Renal cortical epithelial cell (primary cell): ENCODE data around the gene NMT2. TPM values are rescaled to one million over a fixed set of nuclear protein-coding genes. Genes with fewer than 3 reads are reported as not detected.

Experiments used
- DNase-seq: peaks from one replicate; pipeline ENCODE4 v3.0.0-alpha.2; 2011; ENCODE audit warnings: low read depth
- total RNA-seq: library from RNA; depleted of rRNA; stranded (reverse); fragments of >200 nt; gene quantifications from 2 replicates; pipeline ENCODE4 v1.2.3, GENCODE V29; 2014

NMT2 gene
- total RNA-seq, 1 donor from 2014 or later, result 47.2 TPM

DNA sequence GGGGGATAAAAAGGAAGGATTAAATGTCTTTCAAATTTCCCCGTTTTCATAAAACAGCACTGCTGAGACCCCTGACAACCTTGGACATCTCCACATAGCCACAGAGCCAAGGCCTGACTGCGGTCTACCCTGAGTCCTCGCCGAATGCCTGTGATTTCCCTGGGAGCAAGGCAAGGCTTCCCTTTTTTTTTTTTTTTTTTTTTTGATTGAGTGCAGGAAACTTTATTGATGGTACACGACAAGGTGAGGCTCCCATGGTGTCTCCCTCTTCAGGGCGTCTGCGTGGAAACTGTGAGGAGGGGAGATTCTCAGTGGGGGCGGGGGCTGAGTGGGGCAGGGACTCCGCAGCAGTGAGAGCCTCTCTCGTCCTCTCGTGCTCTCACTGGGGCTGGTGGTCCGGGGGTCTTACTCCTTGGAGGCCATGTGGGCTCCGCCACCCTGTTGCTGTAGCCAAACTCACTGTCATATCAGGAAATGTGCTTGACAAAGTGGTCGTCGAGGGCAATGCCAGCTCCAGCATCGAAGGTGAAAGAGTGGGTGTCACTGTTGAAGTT, 75.6 kb downstream of the NMT2 start:
- DNase-seq, result no peak

DNA sequence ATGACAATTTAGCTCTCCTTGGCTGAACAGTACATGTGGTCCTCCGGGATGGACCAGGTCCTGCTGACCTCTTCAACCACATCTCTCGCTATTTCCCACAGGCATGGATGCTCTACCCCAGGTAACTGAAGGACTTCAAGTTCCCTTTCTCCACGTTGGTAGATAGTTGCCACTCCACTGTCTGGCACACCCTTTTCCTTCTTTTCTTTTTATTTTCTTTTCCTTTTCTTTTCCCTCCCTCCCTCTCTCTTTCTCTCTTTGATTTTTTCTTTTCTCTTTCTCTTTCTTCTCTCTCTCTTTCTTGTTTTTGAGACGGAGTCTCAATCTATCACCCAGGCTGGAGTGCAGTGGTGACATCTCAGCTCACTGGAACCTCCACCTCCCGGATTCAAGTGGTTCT, 77.1 kb downstream of the NMT2 start:
- DNase-seq, result no peak

DNA sequence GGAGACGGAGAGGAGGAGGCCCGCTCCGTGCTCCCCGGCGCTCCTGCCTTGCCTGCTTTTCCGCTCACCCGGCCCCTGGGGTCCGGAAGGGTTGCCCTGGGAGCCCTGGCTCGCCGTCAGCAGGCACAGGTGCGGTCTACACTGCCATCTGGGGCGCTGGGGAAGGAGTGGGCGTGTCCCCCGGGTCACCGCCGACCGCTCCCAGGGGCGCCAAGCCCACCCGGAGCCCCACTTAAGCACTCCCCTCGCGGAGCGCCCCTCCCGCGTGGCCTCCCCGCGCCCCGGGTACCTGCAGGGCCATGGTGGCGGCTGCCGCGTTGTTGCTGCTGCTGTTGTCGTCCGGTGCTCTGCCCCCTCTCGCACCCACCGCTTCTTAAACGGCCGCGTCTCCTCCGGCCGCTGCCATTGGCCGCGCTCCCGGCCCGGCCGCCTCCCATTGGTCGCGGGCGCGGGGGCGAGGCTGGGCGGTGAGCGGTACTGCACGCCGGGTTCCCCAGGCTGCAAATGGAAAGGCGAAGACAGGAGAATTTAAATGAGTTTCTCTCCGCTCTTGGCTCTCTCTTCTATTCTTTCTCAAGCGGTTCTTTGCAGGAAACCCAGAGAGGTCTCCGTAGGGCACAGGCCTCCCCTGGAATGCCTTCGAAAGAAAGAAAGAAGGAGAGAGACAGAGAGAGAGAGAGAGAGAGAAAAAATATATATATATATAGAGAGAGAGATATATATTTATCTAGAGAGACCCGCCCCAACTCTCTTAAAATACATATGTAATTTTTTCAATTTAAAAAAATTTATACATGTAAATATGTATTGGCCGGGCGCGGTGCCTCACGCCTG, 79.8 kb downstream of the NMT2 start, which contains the start of gene ACBD7:
Gene ACBD7 (minus strand): TSS at position 349 of the 834 bp plus-strand sequence. CDS start 48 bp downstream, at position 301.
- peak; percentile 50 for DNase-seq

DNA sequence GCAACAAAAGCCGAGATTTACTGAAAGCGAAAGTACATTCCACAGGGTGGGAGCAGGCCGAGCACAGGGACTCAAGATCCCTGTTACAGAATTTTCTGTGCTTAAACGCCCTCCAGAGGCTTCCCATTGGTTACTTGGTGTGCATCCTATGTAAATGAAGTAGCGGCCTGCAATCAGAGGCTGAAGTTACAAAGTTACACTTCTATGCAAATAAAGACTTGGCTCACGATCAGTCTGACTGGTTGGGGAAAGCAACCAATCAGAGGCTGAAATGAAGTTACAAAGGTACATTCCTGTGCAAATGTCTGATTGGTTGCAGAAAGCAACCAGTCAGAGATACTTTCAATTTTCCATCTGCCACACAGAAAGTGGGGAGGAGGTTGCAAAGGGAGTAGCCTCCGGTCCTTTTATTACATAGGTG, 84.0 kb downstream of the NMT2 start:
- peak; percentile 99 for DNase-seq

DNA sequence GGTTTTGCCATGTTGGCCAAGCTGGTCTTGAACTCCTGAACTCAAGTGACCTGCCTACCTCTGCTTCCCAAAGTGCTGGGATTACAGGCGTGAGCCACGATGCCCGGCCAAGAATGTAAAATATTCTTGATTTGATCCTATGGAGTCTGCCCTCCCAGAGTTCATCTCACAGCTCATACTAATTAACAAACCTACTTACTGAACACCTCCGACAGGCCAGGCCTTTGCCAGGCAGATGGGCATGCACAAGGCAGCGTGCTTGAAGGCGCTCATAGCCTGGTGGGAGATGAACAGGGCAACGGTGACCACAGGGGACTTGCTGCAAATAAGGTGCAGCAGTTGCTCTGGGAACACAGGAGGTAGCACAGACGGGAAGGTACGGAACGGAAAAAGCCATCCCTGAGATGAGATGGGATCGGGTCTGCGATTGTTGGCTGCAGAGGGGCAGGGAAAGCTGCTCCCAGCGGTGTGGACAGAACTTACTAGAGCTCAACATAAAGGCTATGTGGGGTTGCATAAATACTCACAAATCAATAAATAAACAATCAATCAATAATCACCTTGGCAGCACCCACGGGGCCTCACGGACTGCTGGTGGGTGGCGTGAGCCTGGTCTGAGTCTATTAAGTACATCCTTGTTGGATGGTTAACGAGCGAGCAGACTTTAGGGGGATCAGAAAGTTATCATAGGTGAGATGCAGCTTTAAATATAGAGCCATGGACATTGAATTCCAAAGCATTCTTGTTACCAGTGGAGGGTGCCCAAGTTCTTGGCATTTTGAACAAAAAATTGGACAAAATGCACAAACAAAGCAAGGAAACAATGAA, 84.6 kb downstream of the NMT2 start:
- DNase-seq, result no peak

DNA sequence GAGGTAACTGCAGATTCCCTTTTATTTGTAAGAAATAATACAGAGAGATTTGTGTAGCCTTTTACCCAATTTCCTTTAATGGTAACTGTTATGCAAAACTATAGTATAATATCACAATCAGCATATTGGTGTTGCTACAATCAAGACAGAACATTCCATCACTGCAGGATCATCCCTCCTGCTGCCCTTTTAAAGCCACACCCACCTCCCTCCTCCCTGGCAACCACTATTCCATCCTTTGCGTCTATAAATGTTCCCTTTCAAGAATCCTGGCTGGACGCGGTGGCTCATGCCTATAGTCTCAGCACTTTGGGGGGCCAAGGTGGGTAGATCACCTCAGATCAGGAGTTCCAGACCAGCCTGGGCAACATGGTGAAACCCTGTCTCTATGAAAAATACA, 93.1 kb downstream of the NMT2 start:
- DNase-seq, result no peak

DNA sequence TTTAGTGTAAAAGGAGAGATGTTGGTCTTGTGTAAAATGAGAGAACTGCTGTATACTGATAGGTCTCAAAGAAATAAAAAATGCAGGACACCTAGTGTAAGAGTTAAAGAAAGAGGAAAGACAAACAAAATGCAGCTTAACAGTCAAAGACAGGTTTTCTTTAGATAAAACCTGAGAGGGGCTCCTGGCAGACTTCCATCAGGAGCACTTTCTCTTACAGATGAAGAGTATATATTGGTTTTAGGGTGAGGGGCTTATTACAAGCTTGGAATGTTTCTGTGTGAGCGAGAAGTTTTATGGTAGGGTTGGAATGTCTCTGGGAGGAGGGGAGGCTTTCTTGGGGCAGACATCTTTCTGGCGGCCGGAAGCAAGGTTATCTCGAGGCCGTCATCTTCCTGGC, 96.1 kb downstream of the NMT2 start:
- no peak for DNase-seq

DNA sequence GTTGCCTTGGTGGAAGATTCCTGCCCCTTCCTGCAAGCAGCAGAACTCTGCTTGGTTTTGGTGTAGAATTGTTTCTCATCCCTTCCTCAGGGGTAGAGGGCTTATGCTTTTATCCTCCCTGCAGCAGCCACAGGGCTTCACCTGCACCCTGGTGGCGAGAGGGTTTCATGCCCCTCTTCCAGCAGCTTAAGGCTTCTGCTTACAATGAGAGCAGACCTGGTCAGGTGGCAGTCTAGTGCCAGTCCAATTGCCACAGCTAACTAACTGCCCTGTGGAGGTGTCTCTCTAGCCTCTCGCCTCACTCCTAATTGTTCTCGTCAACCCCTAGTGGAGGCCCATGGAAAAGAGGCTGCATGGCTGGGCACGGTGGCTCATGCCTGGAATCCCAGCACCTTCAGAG, 99.3 kb downstream of the NMT2 start:
- DNase-seq, result no peak

DNA sequence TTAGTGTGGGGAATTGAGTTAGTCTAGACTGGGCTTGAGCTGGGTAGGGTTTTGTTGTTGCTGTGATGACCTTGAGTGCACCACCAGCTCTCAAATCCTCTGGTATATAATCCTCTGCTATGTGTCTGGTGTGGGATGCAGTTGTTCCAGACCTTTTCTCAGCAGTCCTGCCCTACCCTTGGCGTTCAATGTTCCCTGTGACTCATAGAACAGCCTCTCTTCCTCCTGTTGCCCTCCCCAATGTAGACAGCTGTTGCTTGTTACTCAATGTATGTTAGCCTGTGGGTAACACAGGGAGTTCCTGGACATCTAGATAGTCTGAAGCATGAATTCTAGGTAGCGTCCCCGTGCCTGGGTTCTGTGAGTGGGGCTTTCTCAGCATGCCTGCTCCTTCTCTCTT, 99.7 kb downstream of the NMT2 start:
- DNase-seq, result no peak

DNA sequence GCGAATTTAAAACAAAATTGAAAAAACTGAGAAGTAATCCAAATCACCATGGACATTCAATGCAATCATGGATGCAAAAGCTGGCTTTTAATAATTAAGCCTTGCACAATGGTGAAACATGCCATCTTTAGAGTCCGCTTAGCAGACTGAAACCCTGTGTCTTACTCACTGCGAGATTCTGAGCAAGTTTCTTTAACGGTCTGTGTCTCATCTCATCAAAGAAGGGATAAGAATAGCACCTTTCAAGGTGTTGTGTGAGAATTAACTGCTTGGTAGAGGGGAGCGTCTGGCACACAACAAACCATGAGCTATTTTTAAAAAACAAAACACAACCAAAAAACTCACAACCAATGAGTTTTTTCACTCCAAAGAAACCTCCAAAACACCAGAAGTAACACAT, 101.3 kb downstream of the NMT2 start:
- DNase-seq, result no peak

DNA sequence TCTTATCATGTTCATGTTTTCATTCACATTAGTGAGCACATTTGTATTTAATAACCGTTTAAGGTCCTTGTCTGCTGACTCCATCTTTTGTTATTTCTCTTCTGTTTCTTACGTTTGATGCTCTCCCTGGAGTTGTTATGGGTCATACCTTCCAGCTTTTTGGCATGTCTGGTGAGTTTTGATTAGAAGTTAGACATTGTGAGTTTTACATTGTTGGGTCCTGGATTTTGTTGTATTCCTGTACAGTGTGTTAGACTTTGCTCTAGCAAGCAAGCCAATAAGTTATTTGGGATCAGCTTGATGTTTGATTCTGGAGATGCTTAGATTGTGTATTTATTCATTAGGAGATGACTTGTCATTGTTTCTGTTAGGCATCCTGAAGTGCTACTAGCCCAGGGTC, 107.9 kb downstream of the NMT2 start:
- DNase-seq, result no peak

DNA sequence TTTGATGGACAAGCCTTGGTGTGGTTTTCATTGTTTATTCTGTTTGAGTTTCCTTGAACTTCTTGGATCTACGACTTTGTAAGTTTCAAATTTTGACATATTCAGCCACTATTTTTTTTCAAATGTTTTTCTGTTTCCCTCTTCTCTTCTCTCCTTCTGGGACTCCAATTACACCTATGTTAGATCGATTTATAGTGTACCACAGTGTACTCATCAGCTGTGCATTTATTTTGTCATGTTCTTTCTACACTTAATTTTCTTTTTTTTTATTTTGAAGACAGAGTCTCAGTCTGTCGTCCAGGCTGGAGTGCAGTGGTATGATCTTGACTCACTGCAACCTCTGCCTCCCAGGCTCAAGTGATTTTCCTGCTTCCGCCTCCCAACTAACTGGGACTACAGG, 108.6 kb downstream of the NMT2 start:
- DNase-seq, result no peak

DNA sequence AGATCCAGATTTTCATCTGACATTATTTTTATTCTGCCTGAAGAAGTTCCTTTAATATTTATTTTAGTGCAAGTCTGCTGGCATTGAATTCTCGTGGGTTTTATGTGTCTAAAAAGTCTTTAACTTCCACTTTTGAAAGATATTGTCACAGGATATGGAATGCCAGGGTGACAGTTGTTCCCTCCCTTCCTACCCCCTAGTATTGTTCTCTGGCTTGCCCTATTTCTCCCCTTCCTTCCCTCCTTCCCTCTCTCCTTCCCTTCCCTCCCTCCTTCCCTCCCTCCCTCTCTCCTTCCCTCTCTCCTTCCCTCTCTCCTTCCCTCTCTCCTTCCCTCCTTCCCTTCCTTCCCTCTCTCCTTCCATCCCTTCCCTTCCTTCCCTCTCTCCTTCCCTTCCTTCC, 109.8 kb downstream of the NMT2 start:
- no peak for DNase-seq

Other genes starting within 250 kb of the NMT2 start
- 9.7 and 12.2 TPM in 2 replicates for gene DCLRE1C, start 214.6 kb downstream of the NMT2 start, total RNA-seq
- 0.40 TPM in 1 of 2 replicates, not detected in the other for gene MEIG1, start 209.3 kb downstream of the NMT2 start, total RNA-seq
- gene OLAH, start 124.8 kb downstream of the NMT2 start, total RNA-seq, result 0.05 and 6.9 TPM in 2 replicates
- 1.3 and 2.4 TPM in 2 replicates for gene ACBD7, start 79.9 kb downstream of the NMT2 start, total RNA-seq
- 15.3 and 19.2 TPM in 2 replicates for gene RPP38, start 71.3 kb downstream of the NMT2 start, total RNA-seq
- 11.5 and 34.9 TPM in 2 replicates for gene FAM171A1, start 202.6 kb upstream of the NMT2 start, total RNA-seq